ENCODE results near the gene COA5.

The COA5 gene

DNA sequence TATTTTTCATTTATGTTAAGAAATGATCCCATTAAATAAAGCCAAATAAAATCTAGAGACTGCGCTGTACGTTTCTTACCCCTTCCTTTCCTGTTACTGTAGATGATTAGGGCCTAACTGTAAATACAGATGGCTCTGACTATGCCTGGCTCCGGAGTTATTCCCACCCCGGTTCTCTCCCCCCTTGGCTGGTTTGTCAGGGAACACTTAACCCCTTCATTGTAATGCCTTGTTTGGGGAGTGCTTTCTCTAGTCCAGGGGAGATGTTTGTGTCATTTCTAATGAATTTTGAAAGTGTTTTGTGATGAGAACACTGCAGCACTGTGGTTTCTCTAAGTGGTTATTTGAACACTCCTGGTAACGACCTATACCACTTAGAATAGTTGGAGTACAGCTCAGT is 8.8 kb upstream of the COA5 start:
- Histone ChIP-seq H3K4me3 (ENCODE audit: insufficient read length, low read depth) (no peak overlapping the region), H3K4me1 (ENCODE audit: insufficient read depth, insufficient read length) (no peaks in the 10 kb centered on the region), H3K9me3 (ENCODE audit: insufficient read depth, low read length) (no peaks in the 10 kb centered on the region), H3K9ac (ENCODE audit: insufficient read length, low read depth) (no peak overlapping the region), H3K36me3 (ENCODE audit: insufficient read depth, insufficient read length, low read length) (peaks cover 62% of the 10 kb centered on the region), H3K27me3 (ENCODE audit: insufficient read depth, insufficient read length) (no peaks in the 10 kb centered on the region)
- TF ChIP-seq SUZ12 (IDR thresholded peaks at IDR 0.05; ENCODE audit: extremely low read depth, insufficient read depth, insufficient read length) = no peak
- no peak for TF ChIP-seq YY1 (IDR thresholded peaks at IDR 0.05; ENCODE audit: insufficient read depth, insufficient read length)
- TF ChIP-seq ZNF274 (IDR thresholded peaks at IDR 0.05; ENCODE audit: low read depth, low read length) = no peak
- no peak for DNase-seq (ENCODE audit: low read depth, low spot score)

GRCh38 chr2:98615481-98615880 is 7.2 kb upstream of the COA5 start:
- Histone ChIP-seq H3K9me3 (ENCODE audit: insufficient read depth, low read length) (no peaks in the 10 kb centered on the region), H3K27me3 (ENCODE audit: insufficient read depth, insufficient read length) (no peaks in the 10 kb centered on the region), H3K36me3 (ENCODE audit: insufficient read depth, insufficient read length, low read length) (peaks cover 77% of the 10 kb centered on the region), H3K9ac (ENCODE audit: insufficient read length, low read depth) (no peak overlapping the region), H3K4me3 (ENCODE audit: insufficient read length, low read depth) (no peak overlapping the region), H3K4me1 (ENCODE audit: insufficient read depth, insufficient read length) (no peaks in the 10 kb centered on the region)
- no peak for DNase-seq (ENCODE audit: low read depth, low spot score)
- TF ChIP-seq YY1 (IDR thresholded peaks at IDR 0.05; ENCODE audit: insufficient read depth, insufficient read length) (no peak), ZNF274 (IDR thresholded peaks at IDR 0.05; ENCODE audit: low read depth, low read length) (no peak), SUZ12 (IDR thresholded peaks at IDR 0.05; ENCODE audit: extremely low read depth, insufficient read depth, insufficient read length) (no peak)

DNA sequence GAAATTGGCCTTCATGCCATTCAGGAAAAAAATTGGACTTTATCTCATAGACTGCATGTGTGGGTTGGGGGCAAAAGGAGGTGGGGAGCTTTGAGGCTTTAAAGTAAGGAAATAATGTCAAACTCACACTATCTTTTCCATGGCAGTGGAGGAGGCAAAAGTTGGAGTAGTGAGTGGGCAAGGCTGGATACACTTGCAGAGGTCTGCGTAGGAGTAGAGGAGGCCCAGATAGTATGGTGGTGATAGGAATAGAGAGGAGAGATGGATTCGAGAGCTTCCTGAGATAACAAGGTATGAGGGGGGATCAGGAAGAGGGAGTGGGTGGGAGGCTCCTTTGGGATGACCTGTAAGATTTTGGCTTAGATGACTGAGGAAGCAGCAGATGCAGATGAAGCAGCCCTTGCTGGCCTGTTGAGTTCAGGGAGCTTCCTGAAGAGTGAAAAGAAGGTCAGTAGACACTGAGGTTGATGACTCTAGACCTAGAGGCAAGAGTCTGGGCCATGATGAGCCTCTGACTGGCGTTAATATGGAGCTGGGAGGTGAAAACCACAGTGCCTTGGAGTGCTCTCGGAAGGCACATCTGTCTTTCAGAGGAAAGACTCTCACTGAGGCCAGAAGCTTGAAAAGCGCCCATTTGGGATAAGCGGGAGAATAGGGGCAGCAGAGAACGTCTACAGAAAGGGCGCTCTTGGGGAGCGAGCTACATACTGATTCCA is 5.9 kb upstream of the COA5 start:
- no peaks in the 10 kb centered on the region for H3K9me3 ChIP-seq (ENCODE audit: insufficient read depth, low read length)
- TF ChIP-seq SUZ12 (IDR thresholded peaks at IDR 0.05; ENCODE audit: extremely low read depth, insufficient read depth, insufficient read length) (no peak), ZNF274 (IDR thresholded peaks at IDR 0.05; ENCODE audit: low read depth, low read length) (no peak), YY1 (IDR thresholded peaks at IDR 0.05; ENCODE audit: insufficient read depth, insufficient read length) (no peak)
- H3K27me3 ChIP-seq (ENCODE audit: insufficient read depth, insufficient read length) = no peaks in the 10 kb centered on the region
- peaks cover 83% of the 10 kb centered on the region for H3K36me3 ChIP-seq (ENCODE audit: insufficient read depth, insufficient read length, low read length)
- no peak overlapping the region for H3K9ac ChIP-seq (ENCODE audit: insufficient read length, low read depth)
- DNase-seq (ENCODE audit: low read depth, low spot score) = no peak
- H3K4me1 ChIP-seq (ENCODE audit: insufficient read depth, insufficient read length) = peaks cover 4% of the 10 kb centered on the region
- no peak overlapping the region for H3K4me3 ChIP-seq (ENCODE audit: insufficient read length, low read depth)

DNA sequence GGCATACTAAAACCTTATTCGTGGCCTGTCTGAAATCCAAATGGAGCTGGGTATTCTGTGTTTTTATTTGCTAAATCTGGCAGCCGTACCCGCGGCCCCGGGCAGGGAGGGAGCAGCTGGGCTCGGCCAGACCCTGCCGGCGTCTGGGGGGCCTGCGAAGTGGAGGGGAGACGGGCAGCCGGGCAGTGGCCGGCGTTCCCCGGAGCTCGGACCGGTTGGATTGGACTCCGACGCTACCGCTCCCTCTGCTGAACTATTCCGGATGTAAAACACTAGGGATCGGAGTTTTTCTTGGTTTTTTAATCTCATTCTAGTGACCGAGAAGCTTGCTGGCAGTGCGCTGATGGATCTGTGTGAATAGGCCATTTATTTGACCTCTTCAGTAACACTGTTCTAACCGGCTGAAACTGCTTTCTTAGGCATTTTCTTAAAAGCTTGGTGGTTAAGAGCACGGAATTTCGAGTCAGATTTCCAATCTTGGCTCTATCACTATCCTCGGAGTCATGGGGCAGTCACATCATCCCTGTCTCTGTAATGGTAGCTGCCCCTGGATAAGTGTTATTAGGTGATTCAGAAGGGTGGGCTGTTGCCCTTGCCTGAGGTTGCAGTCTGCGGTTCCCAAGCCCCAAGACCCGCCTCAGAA is 771 bp upstream of the COA5 start:
- H3K27me3 ChIP-seq (ENCODE audit: insufficient read depth, insufficient read length) = no peaks in the 10 kb centered on the region
- no peaks in the 10 kb centered on the region for H3K9me3 ChIP-seq (ENCODE audit: insufficient read depth, low read length)
- TF ChIP-seq ZNF274 (IDR thresholded peaks at IDR 0.05; ENCODE audit: low read depth, low read length) = no peak
- TF ChIP-seq YY1 (IDR thresholded peaks at IDR 0.05; ENCODE audit: insufficient read depth, insufficient read length) = no peak
- TF ChIP-seq SUZ12 (IDR thresholded peaks at IDR 0.05; ENCODE audit: extremely low read depth, insufficient read depth, insufficient read length) = no peak
- peak overlapping the region; percentile 98 for H3K9ac ChIP-seq (ENCODE audit: insufficient read length, low read depth)
- H3K36me3 ChIP-seq (ENCODE audit: insufficient read depth, insufficient read length, low read length) = peaks cover 56% of the 10 kb centered on the region
- peak overlapping the region; percentile 96 for H3K4me3 ChIP-seq (ENCODE audit: insufficient read length, low read depth)
- H3K4me1 ChIP-seq (ENCODE audit: insufficient read depth, insufficient read length) = peaks cover 4% of the 10 kb centered on the region
- DNase-seq (ENCODE audit: low read depth, low spot score) = no peak

- no peaks in the 10 kb centered on the region for H3K27me3 ChIP-seq (ENCODE audit: insufficient read depth, insufficient read length)
- H3K36me3 ChIP-seq (ENCODE audit: insufficient read depth, insufficient read length, low read length) = peaks cover 52% of the 10 kb centered on the region
- no peak for DNase-seq (ENCODE audit: low read depth, low spot score)
- H3K4me3 ChIP-seq (ENCODE audit: insufficient read length, low read depth) = peak overlapping the region; percentile 96
- peak overlapping the region; percentile 98 for H3K9ac ChIP-seq (ENCODE audit: insufficient read length, low read depth)
- peaks cover 4% of the 10 kb centered on the region for H3K4me1 ChIP-seq (ENCODE audit: insufficient read depth, insufficient read length)
- TF ChIP-seq YY1 (IDR thresholded peaks at IDR 0.05; ENCODE audit: insufficient read depth, insufficient read length) = no peak
- TF ChIP-seq ZNF274 (IDR thresholded peaks at IDR 0.05; ENCODE audit: low read depth, low read length) = no peak
- H3K9me3 ChIP-seq (ENCODE audit: insufficient read depth, low read length) = no peaks in the 10 kb centered on the region
These were observed 584 bp downstream of the COA5 start for GRCh38 chr2:98607741-98608115.

DNA sequence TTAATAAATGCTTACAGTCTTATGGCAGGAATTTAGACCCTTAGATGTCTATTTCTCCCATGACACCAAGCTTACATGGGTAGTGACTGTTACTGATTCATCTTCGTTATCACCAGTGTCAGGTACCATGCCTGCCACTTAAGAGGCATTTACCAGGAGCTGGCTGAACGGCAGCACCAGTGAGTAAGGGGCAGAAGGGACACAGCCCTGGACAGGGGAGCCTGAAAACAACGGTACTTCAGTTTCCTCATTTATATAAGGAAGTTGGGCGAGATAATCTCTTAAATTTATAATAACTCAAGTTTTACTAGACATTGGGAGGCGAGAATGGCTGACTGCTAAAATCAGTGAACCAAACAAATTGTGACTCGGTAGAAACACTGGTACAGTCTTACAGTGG is 1.2 kb downstream of the COA5 start:
- Histone ChIP-seq H3K9me3 (ENCODE audit: insufficient read depth, low read length) (no peaks in the 10 kb centered on the region), H3K4me1 (ENCODE audit: insufficient read depth, insufficient read length) (peaks cover 4% of the 10 kb centered on the region), H3K36me3 (ENCODE audit: insufficient read depth, insufficient read length, low read length) (peaks cover 52% of the 10 kb centered on the region), H3K27me3 (ENCODE audit: insufficient read depth, insufficient read length) (no peaks in the 10 kb centered on the region), H3K4me3 (ENCODE audit: insufficient read length, low read depth) (peak overlapping the region; percentile 96), H3K9ac (ENCODE audit: insufficient read length, low read depth) (peak overlapping the region; percentile 11)
- DNase-seq (ENCODE audit: low read depth, low spot score) = no peak
- no peak for TF ChIP-seq SUZ12 (IDR thresholded peaks at IDR 0.05; ENCODE audit: extremely low read depth, insufficient read depth, insufficient read length)
- TF ChIP-seq YY1 (IDR thresholded peaks at IDR 0.05; ENCODE audit: insufficient read depth, insufficient read length) = no peak
- TF ChIP-seq ZNF274 (IDR thresholded peaks at IDR 0.05; ENCODE audit: low read depth, low read length) = no peak

DNA sequence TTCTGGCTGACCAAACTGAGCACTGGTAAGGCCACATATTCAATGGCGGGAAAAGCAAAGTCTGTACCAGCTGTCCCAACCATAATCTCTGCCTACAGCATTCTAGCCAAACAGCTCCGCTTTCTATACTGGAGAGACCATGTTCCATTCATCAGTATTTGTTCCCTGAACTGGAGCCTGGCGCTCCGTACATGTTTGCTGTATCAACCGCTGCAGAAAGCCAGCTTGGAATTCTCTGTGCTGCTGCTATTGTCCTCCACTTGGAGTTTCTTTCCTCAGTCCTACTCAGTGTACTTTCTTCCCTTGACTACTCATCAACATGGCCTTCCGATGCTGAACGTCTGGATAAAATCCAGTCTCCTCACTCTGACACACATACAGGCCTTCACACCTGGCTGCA is 1.9 kb downstream of the COA5 start:
- peaks cover 54% of the 10 kb centered on the region for H3K36me3 ChIP-seq (ENCODE audit: insufficient read depth, insufficient read length, low read length)
- no peak overlapping the region for H3K9ac ChIP-seq (ENCODE audit: insufficient read length, low read depth)
- H3K4me3 ChIP-seq (ENCODE audit: insufficient read length, low read depth) = no peak overlapping the region

More for the DNA sequence above, 1.9 kb downstream of the COA5 start:
- no peak for DNase-seq (ENCODE audit: low read depth, low spot score)
- H3K27me3 ChIP-seq (ENCODE audit: insufficient read depth, insufficient read length) = no peaks in the 10 kb centered on the region
- no peaks in the 10 kb centered on the region for H3K9me3 ChIP-seq (ENCODE audit: insufficient read depth, low read length)
- TF ChIP-seq YY1 (IDR thresholded peaks at IDR 0.05; ENCODE audit: insufficient read depth, insufficient read length) (no peak), SUZ12 (IDR thresholded peaks at IDR 0.05; ENCODE audit: extremely low read depth, insufficient read depth, insufficient read length) (no peak), ZNF274 (IDR thresholded peaks at IDR 0.05; ENCODE audit: low read depth, low read length) (no peak)
- peaks cover 4% of the 10 kb centered on the region for H3K4me1 ChIP-seq (ENCODE audit: insufficient read depth, insufficient read length)
